ENCODE results near the gene MREG. TPM values are rescaled to one million over a fixed set of nuclear protein-coding genes. Genes with fewer than 3 reads are reported as not detected.
"Not testable (repeated sequence)": the region's sequence is repeated elsewhere in the genome, so short reads cannot be mapped to it uniquely, and the experiment has no call there.

Gene MREG
- total RNA-seq, 1 experiment from 2014 or later, result 12.0 TPM

DNA sequence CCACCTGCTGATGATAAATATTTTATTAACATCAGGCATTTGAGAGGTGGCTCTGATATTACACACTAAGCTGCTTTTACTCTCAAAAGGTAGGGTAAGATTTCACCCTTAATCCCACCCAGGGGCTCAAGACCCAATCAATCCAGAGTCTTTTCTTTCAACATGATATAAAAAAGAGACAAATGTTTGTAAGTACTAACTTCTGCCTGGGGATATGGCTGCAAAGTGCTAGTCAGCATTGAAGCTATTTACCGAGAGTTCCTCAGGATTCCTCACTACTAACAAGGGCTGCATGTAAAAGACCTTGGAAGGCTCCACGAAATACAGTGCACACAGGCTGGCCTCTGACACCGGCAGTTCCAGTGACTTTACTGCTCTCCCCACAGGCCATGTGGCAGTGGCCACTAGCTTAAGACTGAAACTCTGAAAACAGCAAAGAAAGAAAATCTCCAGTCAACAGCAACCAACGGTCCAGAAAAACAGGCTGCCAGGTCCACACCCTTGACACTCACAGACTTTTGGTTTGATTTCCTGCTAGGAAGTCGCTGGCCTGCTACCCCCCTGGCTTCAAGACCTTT lies 11.2 kb downstream of the MREG start:
- no peak for DNase-seq (ENCODE audit: low read depth)

GRCh38 chr2:216001216-216002100 lies 11.9 kb downstream of the MREG start:
- in situ Hi-C loops (cut with HindIII; ENCODE audit: low pct_unique_long_range_greater_than_20kb, low sequenced_read_pairs), result no loop called here
- no peak for DNase-seq (ENCODE audit: low read depth)

More for the DNA sequence above, 11.2 kb downstream of the MREG start:
- in situ Hi-C loops (cut with HindIII; ENCODE audit: low pct_unique_long_range_greater_than_20kb, low sequenced_read_pairs), result no loop called here

DNA sequence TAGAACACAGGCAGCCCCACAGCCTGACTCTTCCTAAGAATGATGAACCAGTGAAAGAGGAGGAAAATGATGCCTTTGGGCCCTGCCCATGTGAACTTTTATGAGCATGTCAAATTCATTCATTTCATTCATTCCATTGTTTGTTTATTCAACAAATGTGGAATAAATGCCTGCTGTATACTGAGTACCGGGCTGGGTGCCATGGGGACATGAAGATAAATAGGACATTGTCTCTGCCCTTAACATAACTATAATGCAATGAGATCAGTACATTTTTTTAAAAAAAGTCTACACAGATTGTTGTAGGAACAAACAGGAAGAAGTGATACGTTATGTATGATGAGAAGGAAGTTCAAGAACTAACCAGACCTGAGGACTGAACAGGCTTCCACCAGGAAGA lies 14.7 kb downstream of the MREG start:
- in situ Hi-C loops (cut with HindIII; ENCODE audit: low pct_unique_long_range_greater_than_20kb, low sequenced_read_pairs), result no loop called here

DNA sequence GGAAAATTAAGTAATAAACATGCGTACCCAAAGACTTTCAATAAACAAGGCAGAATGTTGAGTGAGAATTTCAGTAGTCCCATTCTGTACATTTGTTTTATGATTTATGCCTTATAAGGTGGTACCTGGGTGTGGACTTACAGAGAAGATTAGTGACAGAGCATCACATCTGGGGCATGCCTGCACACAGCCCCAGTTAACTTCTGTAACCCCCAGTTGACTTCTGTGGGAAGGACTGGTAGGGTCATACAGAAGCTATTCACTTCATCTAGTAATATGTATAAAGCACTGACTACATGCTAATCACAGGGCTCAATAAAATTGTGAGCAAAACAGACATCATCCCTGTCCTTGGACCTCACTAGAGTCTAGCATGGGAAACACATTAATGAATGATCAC lies 16.1 kb downstream of the MREG start:
- no peak for DNase-seq (ENCODE audit: low read depth)
- in situ Hi-C loops (cut with HindIII; ENCODE audit: low pct_unique_long_range_greater_than_20kb, low sequenced_read_pairs), result no loop called here

More for the DNA sequence above, 14.7 kb downstream of the MREG start:
- no peak for DNase-seq (ENCODE audit: low read depth)

GRCh38 chr2:215994911-215995310 lies 18.4 kb downstream of the MREG start:
- no peak for DNase-seq (ENCODE audit: low read depth)
- in situ Hi-C loops (cut with HindIII; ENCODE audit: low pct_unique_long_range_greater_than_20kb, low sequenced_read_pairs), result no loop called here

DNA sequence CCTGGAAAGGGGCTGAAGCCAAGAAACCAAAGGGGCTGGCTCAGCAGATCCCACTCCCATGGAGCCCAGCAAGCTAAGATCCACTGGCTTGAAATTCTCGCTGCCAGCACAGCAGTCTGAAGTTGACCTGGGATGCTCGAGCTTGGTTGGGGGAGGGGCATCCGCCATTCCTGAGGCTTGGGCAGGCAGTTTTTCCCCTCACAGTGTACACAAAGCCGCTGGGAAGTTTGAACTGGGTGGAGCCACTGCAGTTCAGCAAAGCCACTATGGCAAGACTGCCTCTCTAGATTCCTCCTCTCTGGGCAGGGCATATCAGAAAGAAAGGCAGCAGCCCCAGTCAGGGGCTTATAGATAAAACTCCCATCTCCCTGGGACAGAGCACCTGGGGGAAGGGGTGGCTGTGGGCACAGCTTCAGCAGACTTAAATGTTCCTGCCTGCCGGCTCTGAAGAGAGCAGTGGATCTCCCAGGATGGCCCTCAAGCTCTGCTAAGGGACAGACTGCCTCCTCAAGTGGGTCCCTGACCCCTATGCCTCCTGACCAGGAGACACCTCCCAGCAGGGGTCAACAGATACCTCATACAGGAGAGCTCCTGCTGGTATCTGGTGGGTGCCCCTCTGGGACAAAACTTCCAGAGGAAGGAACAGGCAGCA lies 24.7 kb downstream of the MREG start:
- in situ Hi-C loops (cut with HindIII; ENCODE audit: low pct_unique_long_range_greater_than_20kb, low sequenced_read_pairs); DNase-seq (ENCODE audit: low read depth): not testable (repeated sequence)

- in situ Hi-C loops (cut with HindIII; ENCODE audit: low pct_unique_long_range_greater_than_20kb, low sequenced_read_pairs), result no loop called here
These were observed 28.1 kb downstream of the MREG start for GRCh38 chr2:215985257-215985656.

DNA sequence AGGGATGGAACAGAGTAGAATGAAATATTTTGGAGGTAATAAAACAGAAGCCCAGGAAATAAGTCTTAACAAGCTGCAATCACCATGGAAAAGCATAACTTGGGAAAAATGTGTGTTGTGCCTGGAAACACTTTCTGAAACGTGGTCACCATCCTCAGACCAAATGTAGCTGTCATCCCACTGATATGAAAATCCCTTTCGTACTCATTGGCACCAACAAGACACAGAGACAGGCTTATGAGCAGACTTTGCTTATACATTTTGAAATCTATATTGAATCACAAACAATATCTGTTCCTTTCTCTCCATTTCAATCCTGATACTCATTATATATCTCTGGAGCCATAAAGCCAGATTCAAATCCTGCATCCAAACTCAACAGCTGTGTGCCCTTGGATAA lies 28.7 kb downstream of the MREG start:
- no peak for DNase-seq (ENCODE audit: low read depth)
- in situ Hi-C loops (cut with HindIII; ENCODE audit: low pct_unique_long_range_greater_than_20kb, low sequenced_read_pairs), result no loop called here

More at GRCh38 chr2:215985257-215985656, 28.1 kb downstream of the MREG start:
- no peak for DNase-seq (ENCODE audit: low read depth)

DNA sequence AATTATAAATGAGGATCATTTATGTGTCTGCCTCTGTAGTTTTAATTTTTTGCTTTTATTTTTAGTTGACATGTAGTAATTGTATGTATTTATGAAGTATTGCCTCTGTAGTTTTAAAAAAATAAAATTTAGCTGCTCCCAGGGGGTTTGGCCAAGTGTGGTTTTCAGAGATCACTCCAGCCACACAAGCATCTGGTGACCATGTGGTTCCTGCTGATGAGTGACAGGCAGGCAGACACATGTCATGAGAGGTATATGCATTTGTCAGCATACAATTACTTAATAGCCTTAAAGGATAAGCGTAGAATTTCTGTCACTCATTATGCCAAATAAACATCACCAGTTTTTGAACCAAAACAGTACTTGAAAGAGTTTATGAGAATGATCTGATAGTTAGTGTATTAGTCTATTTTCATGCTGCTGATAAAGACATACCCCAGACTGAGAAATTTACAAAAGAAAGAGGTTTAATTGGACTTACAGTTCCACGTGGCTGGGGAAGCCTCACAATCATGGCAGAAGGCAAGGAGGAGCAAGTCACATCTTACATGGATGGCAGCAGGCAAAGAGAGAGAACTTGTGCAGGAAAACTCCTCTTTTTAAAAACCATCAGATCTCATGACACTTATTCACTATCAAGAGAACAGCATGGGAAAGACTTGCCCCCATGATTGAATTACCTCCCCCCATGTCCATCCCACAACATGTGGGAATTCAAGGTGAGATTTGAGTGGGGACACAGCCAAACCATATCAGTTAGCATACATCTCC lies 29.6 kb downstream of the MREG start:
- no peak for DNase-seq (ENCODE audit: low read depth)
- in situ Hi-C loops (cut with HindIII; ENCODE audit: low pct_unique_long_range_greater_than_20kb, low sequenced_read_pairs), result no loop called here

GRCh38 chr2:215982465-215982875 lies 30.9 kb downstream of the MREG start:
- DNase-seq (ENCODE audit: low read depth), result peak; percentile 27
- in situ Hi-C loops (cut with HindIII; ENCODE audit: low pct_unique_long_range_greater_than_20kb, low sequenced_read_pairs), result no loop called here

DNA sequence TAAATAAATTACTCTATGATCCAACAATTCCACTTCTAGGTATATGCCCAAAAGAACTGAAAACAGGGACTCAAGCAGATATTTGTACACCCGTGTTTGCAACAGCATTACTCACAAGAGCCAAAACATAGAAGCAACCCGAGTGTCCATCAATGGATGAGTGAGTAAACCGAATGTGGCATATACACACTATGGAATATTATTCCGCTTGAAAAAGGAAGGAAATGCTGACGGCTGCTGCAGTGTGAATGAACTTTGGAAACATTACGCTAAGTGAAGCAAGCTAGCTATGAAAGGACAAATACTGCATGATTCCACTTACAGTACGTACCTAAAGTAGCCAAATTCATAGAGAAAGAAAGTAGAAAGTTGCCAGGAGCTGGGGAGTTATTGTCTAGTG lies 32.2 kb downstream of the MREG start:
- in situ Hi-C loops (cut with HindIII; ENCODE audit: low pct_unique_long_range_greater_than_20kb, low sequenced_read_pairs), result no loop called here
- no peak for DNase-seq (ENCODE audit: low read depth)

DNA sequence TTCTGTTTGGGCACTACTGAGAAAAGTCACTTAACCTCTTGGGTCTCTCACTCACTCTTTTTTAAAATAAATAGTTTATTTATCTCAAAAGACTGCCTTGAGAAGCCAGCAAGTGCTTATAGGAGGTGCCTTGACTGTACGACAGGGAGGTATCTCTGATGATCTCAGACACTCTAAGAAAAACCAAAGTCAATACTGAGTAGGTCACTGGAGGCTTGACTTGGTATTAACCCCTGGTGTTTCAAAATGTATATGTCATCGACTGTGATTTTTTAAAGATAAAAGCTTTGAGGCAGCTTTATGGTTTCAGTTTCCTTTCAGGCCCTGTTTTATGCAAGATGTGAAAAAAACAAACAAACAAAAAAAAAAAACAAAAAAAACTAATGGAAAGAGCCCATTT lies 33.7 kb downstream of the MREG start:
- DNase-seq (ENCODE audit: low read depth), result no peak
- in situ Hi-C loops (cut with HindIII; ENCODE audit: low pct_unique_long_range_greater_than_20kb, low sequenced_read_pairs), result no loop called here

GRCh38 chr2:215974700-215975429 lies 38.5 kb downstream of the MREG start:
- in situ Hi-C loops (cut with HindIII; ENCODE audit: low pct_unique_long_range_greater_than_20kb, low sequenced_read_pairs), result no loop called here
- DNase-seq (ENCODE audit: low read depth), result no peak

DNA sequence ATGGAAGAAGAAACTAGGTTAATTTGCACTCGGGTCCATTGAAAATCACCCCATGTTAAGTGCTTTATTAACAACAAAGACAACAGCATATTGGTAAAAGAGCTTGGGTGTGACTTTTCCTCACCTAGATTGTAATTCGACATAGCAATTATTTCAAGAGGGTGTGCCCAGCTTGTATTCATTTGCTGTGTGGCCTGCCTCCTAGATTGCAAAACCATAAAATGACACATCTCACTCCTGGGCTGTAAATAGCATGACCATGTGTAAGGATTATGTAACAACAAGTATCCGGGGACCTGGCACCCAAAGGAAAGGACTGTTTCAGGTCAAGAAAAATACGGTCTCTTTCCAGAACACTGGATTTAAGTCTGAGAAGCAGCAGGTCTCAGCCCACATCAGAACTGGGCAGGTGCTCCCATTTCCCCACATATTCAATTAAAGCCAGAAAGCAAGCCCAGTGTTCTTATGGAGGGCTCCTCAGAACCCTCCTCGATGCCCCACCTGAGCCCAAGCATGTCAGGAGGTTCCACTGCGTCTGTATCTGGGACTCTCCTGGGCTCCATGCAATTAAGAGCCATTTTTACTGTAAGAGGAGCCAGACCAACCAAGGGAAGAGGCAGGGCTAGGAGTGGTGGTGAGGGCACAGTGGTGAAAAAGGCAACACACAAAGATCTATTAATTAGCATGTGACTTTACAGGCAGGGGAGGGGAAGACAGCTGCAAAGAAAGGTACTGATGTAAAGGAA lies 39.2 kb downstream of the MREG start:
- in situ Hi-C loops (cut with HindIII; ENCODE audit: low pct_unique_long_range_greater_than_20kb, low sequenced_read_pairs), result no loop called here
- no peak for DNase-seq (ENCODE audit: low read depth)

DNA sequence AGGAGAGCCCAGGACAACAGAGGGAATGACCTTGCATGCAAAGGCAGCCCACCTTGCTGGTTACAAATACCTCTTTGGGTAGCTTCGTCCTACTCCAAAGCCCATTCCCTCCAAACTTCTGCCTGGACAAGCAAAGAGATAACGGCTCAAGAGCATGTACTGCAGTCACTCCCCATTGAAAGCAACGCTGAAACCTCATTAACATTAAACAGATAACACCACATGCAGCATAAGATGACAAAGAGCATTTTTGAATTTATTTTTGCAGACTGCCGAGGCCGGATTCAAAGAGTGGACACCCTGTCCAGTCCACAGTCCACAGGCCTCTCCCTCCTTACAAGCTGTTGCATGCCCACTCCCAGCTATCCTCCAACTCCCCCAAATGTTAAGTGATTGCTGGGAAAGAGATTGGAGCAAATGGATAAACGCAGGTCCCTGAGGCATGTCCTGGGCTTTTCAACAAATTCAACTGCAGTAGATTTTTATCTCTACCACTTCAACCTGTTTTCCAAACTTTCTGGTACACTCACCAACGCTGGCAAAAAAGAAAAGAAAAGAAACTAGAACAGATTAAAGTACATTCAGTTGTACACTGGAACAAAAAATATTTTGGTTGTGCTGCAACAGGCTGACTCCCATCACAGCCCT lies 40.1 kb downstream of the MREG start:
- in situ Hi-C loops (cut with HindIII; ENCODE audit: low pct_unique_long_range_greater_than_20kb, low sequenced_read_pairs), result no loop called here
- no peak for DNase-seq (ENCODE audit: low read depth)

DNA sequence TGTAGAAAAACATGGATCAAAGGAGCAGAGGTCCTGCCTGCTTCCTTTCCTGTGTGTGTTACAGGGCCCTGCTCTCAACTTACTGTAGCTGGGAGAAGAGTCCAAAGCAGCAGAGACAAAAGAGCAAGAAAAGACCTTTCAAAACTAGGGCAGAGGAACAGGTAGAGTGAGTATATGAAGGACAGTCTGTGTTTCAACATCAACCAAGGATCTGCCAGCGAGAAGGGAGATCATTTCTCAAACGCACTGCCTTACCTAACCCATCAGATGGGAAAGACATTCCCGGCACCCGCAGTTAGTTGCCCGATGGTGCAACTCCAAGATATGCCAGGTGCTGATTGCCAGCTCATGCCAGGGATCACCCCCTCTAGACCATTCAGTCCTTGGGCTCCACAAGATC lies 41.7 kb downstream of the MREG start:
- no peak for DNase-seq (ENCODE audit: low read depth)

GRCh38 chr2:215970894-215971293 lies 42.5 kb downstream of the MREG start:
- DNase-seq (ENCODE audit: low read depth); in situ Hi-C loops (cut with HindIII; ENCODE audit: low pct_unique_long_range_greater_than_20kb, low sequenced_read_pairs): not testable (repeated sequence)

More for the DNA sequence above, 41.7 kb downstream of the MREG start:
- in situ Hi-C loops (cut with HindIII; ENCODE audit: low pct_unique_long_range_greater_than_20kb, low sequenced_read_pairs), result no loop called here

Data from Caki2 (cell line).